ENCODE results near the gene FCRLA. TPM values are rescaled to one million over a fixed set of nuclear protein-coding genes. Genes with fewer than 3 reads are reported as not detected.

FCRLA gene
- total and polyA plus RNA-seq, 7 donors, result 0.10 to 0.90 (median 0.36) TPM; not detected in 2

GRCh38 chr1:161731241-161731640, 24.2 kb downstream of the FCRLA start:
- TF ChIP-seq, protein P1, sequence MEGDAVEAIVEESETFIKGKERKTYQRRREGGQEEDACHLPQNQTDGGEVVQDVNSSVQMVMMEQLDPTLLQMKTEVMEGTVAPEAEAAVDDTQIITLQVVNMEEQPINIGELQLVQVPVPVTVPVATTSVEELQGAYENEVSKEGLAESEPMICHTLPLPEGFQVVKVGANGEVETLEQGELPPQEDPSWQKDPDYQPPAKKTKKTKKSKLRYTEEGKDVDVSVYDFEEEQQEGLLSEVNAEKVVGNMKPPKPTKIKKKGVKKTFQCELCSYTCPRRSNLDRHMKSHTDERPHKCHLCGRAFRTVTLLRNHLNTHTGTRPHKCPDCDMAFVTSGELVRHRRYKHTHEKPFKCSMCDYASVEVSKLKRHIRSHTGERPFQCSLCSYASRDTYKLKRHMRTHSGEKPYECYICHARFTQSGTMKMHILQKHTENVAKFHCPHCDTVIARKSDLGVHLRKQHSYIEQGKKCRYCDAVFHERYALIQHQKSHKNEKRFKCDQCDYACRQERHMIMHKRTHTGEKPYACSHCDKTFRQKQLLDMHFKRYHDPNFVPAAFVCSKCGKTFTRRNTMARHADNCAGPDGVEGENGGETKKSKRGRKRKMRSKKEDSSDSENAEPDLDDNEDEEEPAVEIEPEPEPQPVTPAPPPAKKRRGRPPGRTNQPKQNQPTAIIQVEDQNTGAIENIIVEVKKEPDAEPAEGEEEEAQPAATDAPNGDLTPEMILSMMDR (IDR thresholded peaks at IDR 0.05), result no peak
- no peak overlapping the region for H3K4me3 ChIP-seq
- no peaks in the 10 kb centered on the region for H3K36me3 ChIP-seq (ENCODE audit: insufficient read depth in 1 of 2, low read depth in 1 of 2)
- H3K9me3 ChIP-seq, result no peaks in the 10 kb centered on the region
- no peak overlapping the region for H3K27ac ChIP-seq
- WGBS, 3 donors, result 69 to 76% (median 74%) methylated on average over 6 of the region's 6 CpGs
- H3K27me3 ChIP-seq (ENCODE audit: insufficient read depth in 3 of 3, low read length in 2 of 3), result peaks cover 0 to 25% (median 7%) of the 10 kb centered on the region in 3 donors
- intact Hi-C loops (cut with DNase I), result no loop called here
- ATAC-seq (no peak), DNase-seq (no peak)
- peaks cover 4% of the 10 kb centered on the region for H3K4me1 ChIP-seq

GRCh38 chr1:161731981-161732718, 25.1 kb downstream of the FCRLA start:
- TF ChIP-seq, protein P1 (IDR thresholded peaks at IDR 0.05), result no peak
- WGBS, 3 donors, result 73 to 81% (median 80%) methylated on average over 5 of the region's 5 CpGs
- no peak for DNase-seq
- Histone ChIP-seq H3K36me3 (ENCODE audit: insufficient read depth in 1 of 2, low read depth in 1 of 2) (no peaks in the 10 kb centered on the region), H3K27ac (no peak overlapping the region), H3K4me3 (no peak overlapping the region), H3K27me3 (ENCODE audit: insufficient read depth in 3 of 3, low read length in 2 of 3) (peaks cover 0 to 19% (median 7%) of the 10 kb centered on the region in 3 donors), H3K4me1 (peaks cover 4% of the 10 kb centered on the region), H3K9me3 (no peaks in the 10 kb centered on the region)
- intact Hi-C loops (cut with DNase I), result no loop called here
- no peak for ATAC-seq

DNA sequence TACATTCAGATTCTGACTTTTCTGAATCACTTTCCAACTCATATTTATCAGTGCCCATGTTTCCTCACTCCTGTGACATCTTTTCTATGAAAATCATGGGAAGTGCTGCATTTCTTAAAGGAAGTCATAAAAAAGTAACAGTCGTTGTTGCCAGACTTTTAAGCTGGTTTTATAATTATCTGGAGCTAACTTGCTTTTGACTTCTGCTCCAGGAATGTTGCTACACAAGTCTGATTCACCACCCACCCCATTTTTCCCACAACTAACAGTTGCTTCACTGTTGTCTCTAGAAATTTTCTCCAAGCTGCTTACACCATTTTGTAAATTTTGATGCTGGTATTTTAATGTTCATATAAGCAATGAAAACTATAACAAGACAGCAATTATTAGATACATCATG, 26.5 kb downstream of the FCRLA start:
- Histone ChIP-seq H3K4me3 (no peak overlapping the region), H3K27ac (no peak overlapping the region), H3K27me3 (ENCODE audit: insufficient read depth in 3 of 3, low read length in 2 of 3) (peaks cover 0 to 13% (median 7%) of the 10 kb centered on the region in 3 donors), H3K4me1 (no peaks in the 10 kb centered on the region), H3K9me3 (no peaks in the 10 kb centered on the region), H3K36me3 (ENCODE audit: insufficient read depth in 1 of 2, low read depth in 1 of 2) (no peaks in the 10 kb centered on the region)
- 0 to 6% (median 3%) methylated on average over 1 of the region's 1 CpG for WGBS, 3 donors
- intact Hi-C loops (cut with DNase I), result no loop called here
- TF ChIP-seq, protein P1 (IDR thresholded peaks at IDR 0.05), result no peak
- DNase-seq (no peak), ATAC-seq (no peak)

DNA sequence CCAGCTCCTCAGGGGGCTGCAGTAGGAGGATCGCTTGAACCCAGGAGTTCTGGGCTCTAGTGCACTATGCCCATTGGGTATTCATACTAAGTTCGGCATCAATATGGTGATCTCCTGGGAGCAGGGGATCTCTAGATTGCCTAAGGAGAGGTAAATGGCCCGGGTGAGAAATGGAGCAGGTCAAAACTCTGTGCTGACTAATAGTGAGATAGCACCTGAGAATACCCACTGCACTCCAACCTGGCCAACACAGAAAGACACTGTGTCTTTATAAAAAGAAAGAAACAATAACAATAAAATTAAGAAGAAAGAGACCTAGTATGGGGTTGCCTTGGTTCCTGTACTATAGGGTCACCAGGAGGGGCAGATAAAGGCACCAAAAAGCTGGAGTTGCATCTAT, 28.8 kb downstream of the FCRLA start:
- no peaks in the 10 kb centered on the region for H3K36me3 ChIP-seq (ENCODE audit: insufficient read depth in 1 of 2, low read depth in 1 of 2)
- DNase-seq, result no peak
- H3K4me1 ChIP-seq, result no peaks in the 10 kb centered on the region
- TF ChIP-seq, protein P1 (IDR thresholded peaks at IDR 0.05), result no peak
- H3K27ac ChIP-seq, result no peak overlapping the region
- H3K4me3 ChIP-seq, result no peak overlapping the region
- peaks cover 0 to 9% (median 7%) of the 10 kb centered on the region in 3 donors for H3K27me3 ChIP-seq (ENCODE audit: insufficient read depth in 3 of 3, low read length in 2 of 3)
- intact Hi-C loops (cut with DNase I), result no loop called here
- WGBS, 3 donors, result 87 to 93% (median 89%) methylated on average over 3 of the region's 3 CpGs
- H3K9me3 ChIP-seq, result no peaks in the 10 kb centered on the region
- no peak for ATAC-seq
